ENCODE results near the gene CRB1.

The CRB1 gene

DNA sequence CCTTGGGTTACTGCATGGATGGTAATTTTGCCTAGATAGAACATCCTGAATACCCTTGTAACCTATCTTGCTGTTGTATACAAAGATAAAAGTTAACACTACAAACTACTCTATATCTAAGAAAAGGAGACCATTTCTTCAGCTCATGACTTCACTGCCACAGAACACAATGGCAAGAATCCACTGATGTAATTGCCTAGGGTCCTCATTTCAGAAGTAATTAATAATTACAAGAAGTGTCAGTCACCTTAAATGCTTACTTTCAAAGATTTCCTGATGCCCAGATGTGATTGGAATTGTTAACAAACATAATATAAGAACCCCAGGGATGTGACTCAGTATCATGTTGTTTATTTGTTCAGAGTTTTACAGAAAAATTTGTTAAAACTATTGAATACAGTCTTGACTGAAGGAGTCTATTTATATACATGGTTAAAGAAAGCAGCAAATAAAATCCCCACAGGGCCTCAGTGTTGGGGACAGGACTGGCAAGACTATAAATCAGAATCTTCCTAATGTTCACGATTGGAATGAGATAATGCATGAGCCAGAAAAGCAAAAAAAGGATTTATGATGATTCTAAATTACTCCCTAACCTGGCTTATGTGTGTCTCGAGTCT is 83.9 kb downstream of the CRB1 start:
- no peak for DNase-seq

DNA sequence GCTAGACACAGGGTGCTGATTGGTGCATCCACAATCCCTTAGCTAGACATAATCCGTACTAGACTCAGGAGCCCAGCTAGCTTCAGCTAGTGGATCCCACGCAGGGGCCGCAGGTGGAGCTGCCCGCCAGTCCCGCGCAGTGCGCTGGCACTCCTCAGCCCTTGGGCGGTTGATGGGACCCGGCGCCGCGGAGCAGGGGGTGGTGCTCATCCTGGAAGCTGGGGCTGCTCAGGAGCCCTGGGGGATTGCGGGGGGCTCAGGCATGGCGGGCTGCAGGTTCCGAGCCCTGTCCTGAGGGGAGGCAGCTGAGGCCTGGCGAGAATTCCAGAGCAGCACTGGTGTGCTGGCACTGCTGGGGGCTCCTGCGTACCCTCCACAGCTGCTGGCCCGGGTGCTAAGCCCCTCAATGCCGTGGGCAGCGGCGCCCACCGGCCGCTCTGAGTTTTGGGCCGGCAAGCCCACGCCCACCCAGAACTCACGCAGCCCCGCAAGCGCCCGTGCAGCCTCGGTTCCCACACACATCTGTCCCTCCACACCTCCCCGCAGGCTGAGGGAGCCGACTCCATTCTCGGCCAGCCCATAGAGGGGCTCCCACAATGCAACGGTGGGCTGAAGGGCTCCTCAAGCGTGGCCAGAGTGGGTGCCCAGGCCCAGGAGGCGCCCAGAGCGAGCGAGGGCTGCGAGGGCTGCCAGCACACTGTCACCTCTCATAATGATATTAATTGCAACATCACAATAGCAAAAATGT is 87.4 kb downstream of the CRB1 start:
- DNase-seq: no peak

DNA sequence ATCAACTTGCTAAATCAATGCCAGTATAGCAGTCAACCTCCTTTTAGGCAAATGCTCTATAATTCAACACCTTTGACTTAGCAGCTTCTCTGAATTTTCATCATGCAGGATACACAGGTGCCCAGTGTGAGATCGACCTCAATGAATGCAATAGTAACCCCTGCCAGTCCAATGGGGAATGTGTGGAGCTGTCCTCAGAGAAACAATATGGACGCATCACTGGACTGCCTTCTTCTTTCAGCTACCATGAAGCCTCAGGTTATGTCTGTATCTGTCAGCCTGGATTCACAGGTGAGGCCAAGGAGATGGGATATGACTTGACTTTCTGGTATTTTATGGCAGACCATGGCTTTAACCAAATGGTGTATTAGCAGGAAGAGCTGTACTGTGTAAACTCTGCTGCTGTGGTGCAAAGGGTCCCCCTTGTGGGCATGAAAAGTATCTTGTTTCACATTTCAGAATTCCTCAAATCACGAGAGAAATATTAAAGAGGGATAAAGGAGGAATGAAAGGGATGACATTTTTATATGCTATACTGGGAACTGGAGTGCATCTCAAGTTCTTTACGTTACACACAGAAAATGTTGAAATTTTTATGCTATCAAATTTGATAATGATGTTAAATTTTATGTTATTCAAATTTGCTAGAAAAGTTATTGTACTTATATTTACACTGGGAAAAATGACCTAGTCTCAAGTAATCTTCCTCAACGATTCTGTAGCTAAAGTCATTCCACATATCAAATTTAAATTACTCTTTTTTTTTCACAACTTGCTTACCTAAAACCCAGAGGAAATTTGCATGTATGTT is 88.9 kb downstream of the CRB1 start:
- peak; percentile 82 for DNase-seq

DNA sequence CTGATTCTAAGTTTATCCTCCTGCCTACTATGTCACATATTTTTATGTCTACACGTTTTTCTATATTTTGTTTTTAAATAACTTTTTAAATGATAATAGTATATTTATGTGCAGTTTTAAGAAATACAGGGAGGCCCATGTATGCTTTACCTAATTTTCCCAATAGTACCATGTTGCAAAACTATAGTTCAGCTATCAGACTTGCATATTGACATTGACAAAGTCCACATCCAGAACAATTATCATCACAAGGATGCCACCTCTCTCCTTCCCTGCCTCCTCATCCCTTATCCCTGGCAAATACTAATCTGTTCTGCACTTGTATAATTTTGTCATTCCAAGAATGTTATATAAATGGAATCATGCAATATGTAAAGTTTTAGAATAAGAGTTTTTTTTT is 90.9 kb downstream of the CRB1 start:
- no peak for DNase-seq

DNA sequence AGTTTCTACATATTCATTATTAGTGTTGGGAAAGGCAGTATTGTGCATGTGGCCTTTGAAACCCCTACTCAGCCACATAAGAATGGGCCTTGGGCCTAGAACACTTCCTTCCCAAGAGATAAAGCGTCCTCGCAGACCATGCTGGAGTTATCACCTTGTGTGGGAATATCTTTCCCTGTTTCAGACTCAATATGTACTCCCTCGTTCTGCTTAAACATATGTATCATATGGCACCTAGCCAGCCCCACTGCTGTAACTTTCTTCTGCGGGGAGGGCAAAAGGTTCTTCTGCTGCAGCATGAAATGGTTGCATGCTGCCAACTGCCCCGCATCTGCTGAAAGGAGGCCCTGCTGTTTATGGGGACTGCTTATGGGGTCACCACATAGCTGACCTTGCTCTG is 92.0 kb downstream of the CRB1 start:
- DNase-seq: no peak

DNA sequence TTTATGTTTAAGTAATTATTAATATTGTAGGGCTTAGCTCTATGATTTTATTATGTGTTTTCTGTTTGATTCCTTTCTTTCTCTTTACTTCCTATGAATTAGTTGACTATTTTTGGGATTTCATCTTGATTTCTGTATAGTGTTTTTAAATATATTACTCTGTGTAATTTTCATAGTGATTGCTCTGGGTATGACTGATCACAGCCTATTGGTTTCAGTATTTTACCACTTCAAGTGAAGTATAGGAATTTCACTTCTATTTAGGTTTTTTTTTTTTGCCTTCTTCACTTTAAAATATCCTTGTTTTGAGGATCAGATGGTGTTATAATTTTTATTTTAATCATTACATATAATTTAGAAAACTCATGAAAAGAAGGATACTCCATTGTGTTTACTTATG is 94.8 kb downstream of the CRB1 start:
- no peak for DNase-seq

DNA sequence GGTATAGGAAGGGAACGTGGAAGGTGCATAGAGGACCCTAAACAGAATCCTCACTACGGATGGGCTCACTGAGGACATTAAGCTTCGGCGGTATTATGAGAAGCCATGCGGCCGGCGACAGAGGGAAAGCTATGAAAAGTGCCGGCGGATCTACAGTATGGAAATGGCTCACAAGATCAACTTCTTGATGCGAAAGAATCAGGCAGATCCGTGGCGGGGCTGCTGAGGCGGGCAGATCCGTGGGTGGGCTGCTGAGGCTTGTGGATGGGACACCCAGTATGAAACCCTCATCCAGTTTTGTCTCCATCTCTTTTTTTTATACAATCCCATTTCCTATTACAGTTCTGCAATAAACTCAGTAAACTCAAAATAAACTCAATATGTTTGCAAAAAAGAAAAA is 95.8 kb downstream of the CRB1 start:
- DNase-seq: no peak

DNA sequence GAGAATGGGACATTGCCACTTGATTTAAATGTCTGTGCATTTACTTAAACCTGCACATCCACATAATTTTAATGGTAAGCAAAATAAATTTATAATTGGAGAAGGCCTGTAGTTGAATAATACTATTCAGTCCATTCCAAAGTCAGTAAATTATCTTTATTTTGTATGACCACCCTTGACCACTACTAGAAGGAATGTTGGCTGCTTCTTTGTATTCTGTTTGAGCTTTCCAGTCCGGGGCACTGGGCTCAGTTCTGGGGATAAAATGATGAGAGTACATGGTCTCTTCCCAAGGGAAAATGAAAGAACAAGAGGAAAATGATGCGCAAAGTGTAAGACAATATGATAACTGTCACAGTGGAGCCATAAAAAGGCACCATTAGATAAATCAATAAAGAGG is 98.9 kb downstream of the CRB1 start:
- DNase-seq: no peak

DNA sequence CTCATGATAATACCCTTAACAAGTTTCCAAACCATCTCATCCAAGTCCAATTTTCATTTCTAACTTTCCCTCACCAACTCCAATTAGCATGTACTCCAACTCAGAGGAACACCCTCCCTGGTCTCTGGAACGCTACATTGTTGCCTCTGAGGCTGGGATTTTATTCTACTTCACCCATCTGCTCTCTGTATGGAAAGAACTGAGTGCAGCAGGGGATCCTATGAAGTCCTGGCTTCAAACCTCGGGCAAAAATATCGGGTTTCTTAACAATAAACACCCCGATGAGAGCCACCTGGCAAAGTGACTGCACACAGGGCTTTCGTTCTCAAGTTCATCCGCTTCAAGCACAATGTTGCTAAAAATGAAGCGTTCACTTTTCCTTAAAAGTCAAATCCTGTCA is 99.6 kb downstream of the CRB1 start:
- no peak for DNase-seq

DNA sequence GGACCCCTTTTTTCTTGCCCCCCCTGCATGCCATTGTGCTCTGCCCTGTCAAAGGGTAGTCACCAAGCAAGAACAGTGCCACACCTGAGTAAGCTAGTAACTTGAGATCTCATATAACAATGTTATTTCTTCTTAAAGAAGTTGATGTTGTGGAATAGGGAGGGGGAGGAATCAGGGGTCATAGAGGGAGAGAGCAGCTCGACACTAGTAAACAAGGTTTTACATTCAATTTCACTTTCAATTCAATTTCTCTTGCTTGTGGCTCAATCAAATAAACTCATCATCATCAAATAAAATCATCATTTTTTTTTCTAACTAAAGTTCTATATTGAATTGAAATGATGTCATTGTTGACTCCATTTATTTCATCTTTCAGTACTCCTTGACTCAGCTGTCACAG is 106.4 kb downstream of the CRB1 start:
- DNase-seq: no peak

DNA sequence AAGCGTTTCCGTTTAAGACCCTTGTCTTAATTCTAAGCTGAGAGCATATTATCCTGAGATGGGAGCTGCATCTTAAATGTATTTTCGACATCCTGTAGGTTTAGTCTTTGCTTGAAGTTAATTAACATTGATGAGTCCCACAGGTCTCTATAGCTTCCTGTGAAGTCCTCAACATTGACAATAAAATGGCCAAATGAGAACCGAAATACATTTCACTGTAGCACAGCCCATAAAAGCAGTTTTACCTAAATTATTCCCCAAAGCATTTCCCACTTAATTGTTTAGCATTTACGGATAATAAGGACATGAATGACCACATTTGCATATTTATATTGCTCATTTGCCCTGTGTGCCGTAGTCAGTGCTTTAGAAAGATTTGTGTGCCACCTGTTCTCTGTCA is 116.4 kb downstream of the CRB1 start:
- DNase-seq: peak; percentile 17

DNA sequence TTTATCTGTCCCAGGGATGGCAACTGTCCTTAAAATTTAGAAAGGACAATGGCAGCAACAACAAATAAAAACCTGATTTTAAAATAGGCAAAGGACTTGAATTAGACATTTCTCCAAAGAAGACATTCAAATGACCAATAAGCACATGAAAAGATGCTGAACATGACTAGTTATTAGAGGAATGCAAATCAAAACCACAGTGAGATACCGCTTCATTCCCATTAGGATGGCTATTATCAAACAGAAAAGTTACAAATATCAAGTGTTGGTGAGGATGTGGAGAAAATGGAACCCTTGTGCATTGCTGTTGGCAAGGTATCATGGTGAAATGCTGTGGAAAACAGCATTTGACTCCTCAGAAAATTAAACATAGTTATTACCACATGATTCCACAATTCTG is 120.7 kb downstream of the CRB1 start:
- DNase-seq: no peak

DNA sequence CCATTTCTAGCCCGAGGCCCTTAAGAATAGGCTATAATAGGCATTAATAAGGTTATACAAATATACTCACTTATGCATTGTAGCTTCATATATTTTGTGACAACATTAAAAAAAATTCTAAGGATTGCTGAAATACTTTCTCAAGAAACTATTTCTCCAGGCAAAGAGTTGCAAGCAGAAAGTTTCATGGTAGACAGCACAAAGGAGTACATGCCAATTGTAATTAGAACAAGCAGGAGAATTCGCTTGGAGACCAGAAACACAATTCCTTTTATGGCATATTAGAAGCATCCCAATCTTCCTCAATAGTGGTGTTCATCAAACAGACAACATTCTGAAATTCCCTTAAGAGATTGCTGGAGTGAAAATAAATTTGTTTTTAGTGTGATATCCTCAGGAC is 122.8 kb downstream of the CRB1 start:
- no peak for DNase-seq

DNA sequence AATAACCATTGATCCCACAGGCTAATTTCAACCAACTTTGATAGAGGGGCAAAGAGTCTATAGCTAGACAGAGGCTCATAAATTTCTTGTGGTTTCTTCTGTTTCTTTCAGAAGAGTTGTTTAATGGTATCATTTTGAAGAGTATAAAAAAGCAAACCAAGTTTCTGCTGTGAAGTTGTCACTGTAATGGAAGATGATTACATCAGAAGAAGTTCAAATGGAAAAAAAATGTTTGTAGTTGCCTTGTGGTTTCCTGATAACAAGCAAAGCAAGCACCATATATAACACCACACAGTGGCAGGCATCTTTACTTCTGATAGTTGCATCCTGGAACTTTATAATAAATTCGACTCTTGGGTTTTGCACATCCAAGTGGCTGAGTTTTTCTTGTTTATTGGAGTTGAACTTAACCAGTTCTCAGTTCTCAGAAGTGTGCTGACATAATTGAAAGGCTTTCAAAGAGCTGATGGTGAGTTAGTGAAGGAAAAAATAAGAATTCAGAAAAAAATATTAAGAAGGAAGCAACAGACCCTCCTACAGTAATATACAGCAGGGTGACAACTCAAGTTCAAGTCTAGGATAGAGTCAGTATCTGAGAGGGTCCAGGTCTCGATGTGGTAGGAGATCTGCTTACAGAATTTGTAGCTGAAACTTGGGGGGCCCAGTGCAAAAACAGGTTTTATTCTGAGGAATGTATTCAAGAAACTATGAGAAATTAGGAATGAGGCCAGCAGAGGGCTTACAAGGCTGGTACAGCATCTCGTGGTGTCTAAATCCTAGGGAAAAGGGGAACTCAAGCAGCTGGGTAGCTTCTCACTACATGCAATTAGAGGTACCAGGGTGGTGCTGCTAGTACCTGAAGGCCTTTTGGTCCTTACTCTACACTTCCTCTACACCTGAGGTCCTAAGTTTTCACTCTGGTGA is 123.5 kb downstream of the CRB1 start:
- DNase-seq: peak; percentile 21

DNA sequence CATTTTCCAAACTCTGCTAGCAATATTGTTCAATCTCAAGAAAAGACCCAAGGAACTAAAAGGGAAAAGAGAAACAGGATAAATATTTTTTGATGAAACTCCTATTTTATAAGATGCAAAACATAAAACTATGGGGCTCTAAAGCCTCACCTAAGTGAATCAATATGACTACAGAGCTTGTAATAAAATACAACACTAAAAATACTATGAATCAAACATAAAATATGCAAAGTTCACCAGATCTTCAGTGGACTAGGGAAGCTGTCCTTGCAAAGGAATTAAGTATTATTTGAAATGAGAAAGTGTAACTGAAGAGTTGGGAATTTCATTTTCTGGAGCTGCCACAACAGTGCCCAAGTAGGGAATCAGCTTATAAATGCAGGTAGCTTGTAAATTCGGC is 124.5 kb downstream of the CRB1 start:
- no peak for DNase-seq

DNA sequence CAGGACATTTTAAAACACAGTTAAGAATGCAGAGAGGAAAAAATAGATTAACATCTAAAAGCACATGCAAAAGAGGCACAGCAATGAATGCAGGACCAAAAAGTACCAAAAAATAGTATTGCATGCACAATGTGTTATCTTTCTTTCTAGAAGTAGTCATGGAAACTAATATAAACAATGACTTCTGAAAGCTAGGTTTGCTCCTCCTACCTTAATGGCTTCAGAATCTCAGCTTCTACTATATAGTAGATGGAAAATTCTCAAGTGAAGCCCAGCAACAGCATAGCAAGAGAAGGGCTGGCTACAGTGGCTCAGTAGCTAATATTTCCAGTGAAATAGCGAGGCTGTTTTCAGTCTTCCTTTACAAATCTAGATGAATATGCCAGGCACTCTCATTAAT is 125.1 kb downstream of the CRB1 start:
- DNase-seq: no peak

DNA sequence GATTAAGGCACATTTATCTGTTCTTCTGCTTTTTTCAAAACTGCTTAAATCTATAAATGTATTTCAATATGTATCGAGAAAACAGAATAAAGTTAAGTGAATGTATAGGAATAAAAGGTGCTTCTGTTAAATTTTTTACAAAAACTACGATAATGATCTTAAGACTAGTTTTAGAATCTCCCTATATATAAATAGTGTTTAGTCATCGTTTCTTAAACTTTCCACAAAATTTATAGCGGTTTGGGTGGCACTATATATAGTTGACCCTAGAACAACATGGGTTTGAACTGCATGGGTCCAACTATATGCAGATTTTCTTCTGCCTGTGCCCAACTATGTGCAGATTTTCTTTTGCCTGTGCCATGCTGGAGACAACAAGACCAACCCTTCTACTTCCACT is 125.7 kb downstream of the CRB1 start:
- DNase-seq: no peak

DNA sequence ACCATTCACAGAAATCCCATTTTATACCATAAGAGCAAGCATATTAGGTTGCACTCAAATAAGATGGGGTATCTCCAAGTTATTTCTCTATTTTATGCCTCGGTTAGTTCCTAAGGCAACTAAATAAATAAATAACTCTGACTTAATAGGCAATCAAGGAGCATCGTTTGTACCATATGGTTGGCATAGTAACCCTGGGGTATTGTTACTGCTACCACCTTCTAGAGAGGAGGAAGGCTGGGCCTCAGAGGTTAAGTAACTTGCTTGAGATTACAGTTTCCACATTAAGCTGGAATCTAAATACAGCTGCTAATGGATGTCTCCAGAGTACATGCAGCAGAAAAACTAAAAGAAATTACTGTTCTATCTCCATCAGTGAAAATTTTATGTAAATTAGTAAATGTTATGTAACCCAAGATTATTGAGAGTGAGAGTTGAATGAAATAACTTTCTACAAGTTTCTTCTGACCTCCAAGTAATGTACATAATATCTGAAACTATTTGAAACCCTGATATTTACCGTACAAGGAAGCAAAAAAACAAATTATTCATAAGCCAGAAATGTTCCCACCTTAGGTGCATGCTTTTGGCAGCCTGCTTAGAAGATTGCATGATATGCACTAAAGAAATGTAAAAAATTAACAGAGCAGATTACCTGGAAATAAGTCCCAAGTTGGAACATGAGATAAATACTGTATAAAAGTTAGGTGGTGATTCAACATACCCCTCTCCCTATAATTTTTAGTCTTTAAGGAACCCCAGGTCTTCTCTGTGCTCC is 127.0 kb downstream of the CRB1 start:
- DNase-seq: peak; percentile 53

DNA sequence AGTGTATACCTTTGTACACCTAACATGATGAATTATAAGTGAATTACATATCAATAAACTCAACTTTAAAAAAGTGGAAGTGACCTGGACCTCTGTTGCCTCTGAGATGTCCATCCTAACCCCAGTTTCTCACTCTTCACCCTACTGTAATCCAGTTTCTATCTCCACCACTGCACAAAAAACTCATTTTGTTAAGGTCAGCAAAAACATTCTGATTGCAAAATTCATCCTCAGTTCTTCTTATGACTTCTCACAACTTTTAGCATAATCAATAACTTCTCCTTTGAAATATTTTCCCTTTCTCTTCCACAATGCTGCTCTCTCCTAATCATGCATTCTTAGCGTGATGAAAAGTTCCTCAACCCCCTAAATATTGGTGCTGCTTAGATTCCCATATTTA is 129.8 kb downstream of the CRB1 start:
- no peak for DNase-seq

DNA sequence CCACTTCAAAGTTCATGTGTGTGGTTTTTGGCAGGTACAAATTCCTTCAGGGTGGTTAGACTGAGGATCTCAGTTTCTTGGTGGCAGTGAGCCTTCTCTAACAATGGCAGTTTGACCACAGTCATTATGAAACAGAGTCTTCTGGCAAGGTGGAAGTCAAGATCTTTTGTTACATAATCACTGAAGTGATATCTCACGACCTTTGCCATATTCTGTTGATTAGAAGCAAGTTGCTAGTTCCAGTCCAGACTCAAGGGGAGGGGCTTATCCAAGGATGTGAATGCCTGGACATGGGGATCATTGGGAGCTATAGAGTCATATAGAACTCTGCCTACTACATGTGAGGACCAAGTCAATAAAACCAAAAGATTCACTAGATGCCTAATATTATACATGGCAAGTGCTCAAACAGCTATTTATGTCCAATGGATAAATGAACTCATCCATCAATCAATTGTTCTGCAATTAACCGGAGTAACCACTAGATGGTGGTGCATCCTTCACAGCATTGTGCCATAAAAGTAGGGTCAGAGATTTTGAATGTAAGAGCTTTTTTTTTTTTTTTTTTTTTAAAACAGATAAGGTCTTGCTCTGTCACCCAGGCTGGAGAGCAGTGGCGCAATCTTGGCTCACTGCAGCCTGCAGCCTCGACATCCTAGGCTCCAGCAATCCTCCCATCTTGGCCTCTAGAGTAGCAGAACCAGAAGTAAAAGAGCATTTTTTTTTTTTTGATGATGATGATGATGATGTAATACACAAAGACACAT is 131.9 kb downstream of the CRB1 start:
- DNase-seq: peak; percentile 75

DNA sequence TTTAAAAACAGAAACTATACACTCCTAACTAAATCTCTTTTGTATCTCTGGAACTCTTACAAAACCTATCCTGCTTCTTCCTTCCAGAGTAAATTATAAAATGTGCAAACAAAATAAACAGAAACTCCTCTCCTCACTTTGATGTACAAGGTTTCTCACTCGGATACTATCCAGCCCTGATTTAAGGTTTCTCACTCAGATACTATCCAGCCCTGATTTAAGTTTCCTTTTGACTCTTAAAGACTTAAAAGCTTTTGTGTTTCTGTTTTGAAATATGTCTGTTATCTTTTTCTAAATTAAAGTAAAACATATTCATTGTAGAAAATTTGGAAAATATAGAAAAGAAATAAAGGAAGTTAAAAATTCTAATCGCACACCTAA is 132.5 kb downstream of the CRB1 start:
- no peak for DNase-seq

DNA sequence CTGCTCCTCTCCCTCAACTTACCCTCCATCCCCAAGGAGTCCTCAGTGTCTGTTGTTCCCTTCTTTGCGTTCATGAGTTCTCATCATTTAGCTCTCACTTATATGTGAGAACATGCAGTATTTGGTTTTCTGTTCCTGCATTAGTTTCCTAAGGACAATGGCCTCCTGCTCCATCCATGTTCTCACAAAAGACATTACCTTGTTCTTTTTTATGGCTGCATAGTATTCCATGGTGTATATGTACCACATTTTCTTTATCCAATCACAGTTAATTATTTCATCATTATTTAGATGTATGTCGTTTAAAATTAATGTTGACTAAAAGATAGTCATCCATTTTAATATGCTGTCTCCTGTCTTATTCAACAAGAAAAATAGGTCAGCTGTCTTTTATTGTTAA is 134.1 kb downstream of the CRB1 start:
- no peak for DNase-seq

All from NCI-H82 (cell line).